IMR-90 (cell line): ENCODE data around the gene FAM161A. TPM values are rescaled to one million over a fixed set of nuclear protein-coding genes. Genes with fewer than 3 reads are reported as not detected.
A peak's percentile ranks its signal among the peaks of the same experiment; 100 is the strongest.

Source experiments
- ATAC-seq: fragments of 200-7000 bp; cut with Tn5 transposase; 2 replicates; pipeline ENCODE4 v1.9.1; 2020; ENCODE audit warnings: low read depth, mild to moderate bottlenecking, moderate library complexity
- BruUV-seq: library from RNA; stranded (reverse); fragments of 400-500 nt; replicated peaks from 2 replicates; lab custom pipeline; 2021; lab: Mats Ljungman, UMichigan
- CTCF ChIA-PET: fragments of 300-600 bp; formaldehyde crosslinking; extraction: SDS; loops from one replicate; lab custom pipeline; 2021; ENCODE audit warnings: antibody characterized with exemption; lab: Yijun Ruan, JAX
- POLR2A ChIA-PET: fragments of 300-600 bp; sonication (Branson Sonifier 250); formaldehyde crosslinking; loops from one replicate; lab custom pipeline; 2022; ENCODE audit warnings: antibody characterized with exemption; ENCODE audit not compliant: unreplicated experiment; lab: Charles Lee
- DNase-seq: peaks from one replicate; pipeline ENCODE4 v3.0.0; 2013
- H2AFZ ChIP-seq: replicated peaks from 2 replicates; pipeline ENCODE3; 2013; ENCODE audit warnings: low read length, mild to moderate bottlenecking; ENCODE audit not compliant: poor library complexity
- H2AK5ac ChIP-seq: 2 replicates; pipeline ENCODE4 v1.6.1; 2013; ENCODE audit warnings: low read depth, low read length, inconsistent platforms
- H2AK9ac ChIP-seq: replicated peaks from 2 replicates; pipeline ENCODE3; 2013; ENCODE audit warnings: mild to moderate bottlenecking, low read depth, low read length, moderate library complexity; ENCODE audit not compliant: poor library complexity
- H2BK120ac ChIP-seq: 2 replicates; pipeline ENCODE4 v1.6.1; 2013; ENCODE audit warnings: low read depth, low read length, inconsistent platforms
- H2BK15ac ChIP-seq: 3 replicates; pipeline ENCODE4 v1.6.1; 2013; ENCODE audit warnings: low read depth, low read length, inconsistent platforms
- H2BK20ac ChIP-seq: 2 replicates; pipeline ENCODE4 v1.6.1; 2013; ENCODE audit warnings: low read depth, mild to moderate bottlenecking, inconsistent platforms, low read length, moderate library complexity
- H2BK5ac ChIP-seq: 2 replicates; pipeline ENCODE4 v1.6.1; 2013; ENCODE audit warnings: mild to moderate bottlenecking, low read depth, low read length, inconsistent platforms; ENCODE audit not compliant: poor library complexity, severe bottlenecking
- H3K14ac ChIP-seq: replicated peaks from 2 replicates; pipeline ENCODE4 v1.6.1; 2013; ENCODE audit warnings: low read depth, low read length, inconsistent platforms
- H3K18ac ChIP-seq: 2 replicates; pipeline ENCODE4 v1.6.1; 2013; ENCODE audit warnings: low read depth, low read length, control low read depth
- H3K23ac ChIP-seq: 2 replicates; pipeline ENCODE4 v1.6.1; 2013; ENCODE audit warnings: low read depth, low read length, inconsistent platforms
- H3K27ac ChIP-seq: 2 replicates; pipeline ENCODE4 v1.5.1; 2013; ENCODE audit warnings: mild to moderate bottlenecking, control low read depth, low read length; ENCODE audit not compliant: insufficient read depth
- H3K27me3 ChIP-seq: 2 replicates; pipeline ENCODE4 v1.6.1; 2013; ENCODE audit warnings: low read length; ENCODE audit not compliant: control insufficient read depth, insufficient read depth
- H3K36me3 ChIP-seq: 2 replicates; pipeline ENCODE4 v1.6.1; 2013; ENCODE audit warnings: low read length, mixed read lengths; ENCODE audit not compliant: control insufficient read depth, insufficient read depth
- H3K4ac ChIP-seq: 2 replicates; pipeline ENCODE4 v1.6.1; 2013; ENCODE audit warnings: low read depth, low read length, inconsistent platforms
- H3K4me1 ChIP-seq: 2 replicates; pipeline ENCODE4 v1.6.1; 2013; ENCODE audit warnings: low read length, mixed read lengths; ENCODE audit not compliant: control insufficient read depth, insufficient read depth
- H3K4me2 ChIP-seq: 2 replicates; pipeline ENCODE4 v1.6.1; 2013; ENCODE audit warnings: low read depth, mild to moderate bottlenecking, control low read depth, low read length, moderate library complexity
- H3K4me3 ChIP-seq: 2 replicates; pipeline ENCODE4 v1.5.1; 2013; ENCODE audit warnings: low read depth, mild to moderate bottlenecking, control low read depth, low read length, moderate library complexity; ENCODE audit not compliant: insufficient read depth
- H3K56ac ChIP-seq: 2 replicates; pipeline ENCODE4 v1.6.1; 2013; ENCODE audit warnings: low read length, inconsistent platforms; ENCODE audit not compliant: insufficient read depth; ENCODE audit errors: extremely low read depth
- H3K79me1 ChIP-seq, 2 experiments: 2 replicates each; pipeline ENCODE4 v1.6.1; 2013; ENCODE audit warnings: low read length in 2 of 2, inconsistent platforms in 1 of 2, low read depth in 1 of 2
- H3K9ac ChIP-seq: 2 replicates; pipeline ENCODE4 v1.6.1; 2013; ENCODE audit warnings: low read depth, low read length, control low read depth
- H3K9me1 ChIP-seq: 2 replicates; pipeline ENCODE4 v1.6.1; 2013; ENCODE audit warnings: low read length, inconsistent platforms; ENCODE audit not compliant: insufficient read depth
- H3K9me3 ChIP-seq: 2 replicates; pipeline ENCODE4 v1.6.1; 2013; ENCODE audit warnings: low read length; ENCODE audit not compliant: control insufficient read depth, insufficient read depth
- H4K20me1 ChIP-seq: 2 replicates; pipeline ENCODE4 v1.6.1; 2013; ENCODE audit warnings: low read length, inconsistent platforms; ENCODE audit not compliant: insufficient read depth
- H4K5ac ChIP-seq: 2 replicates; pipeline ENCODE4 v1.6.1; 2013; ENCODE audit warnings: mild to moderate bottlenecking, low read depth, low read length, control low read depth
- H4K8ac ChIP-seq, 2 experiments: 2 replicates each; pipeline ENCODE4 v1.6.1; 2013; ENCODE audit warnings: low read depth in 2 of 2, low read length in 2 of 2, control low read depth in 1 of 2, inconsistent platforms in 1 of 2
- H4K91ac ChIP-seq: 2 replicates; pipeline ENCODE4 v1.6.1; 2013; ENCODE audit warnings: low read depth, low read length, inconsistent platforms; ENCODE audit not compliant: insufficient read depth
- BHLHE40 ChIP-seq: fragments of 150-350 bp; IDR thresholded peaks from 2 replicates; pipeline ENCODE4 v1.6.1; 2016; ENCODE audit warnings: mild to moderate bottlenecking, low read depth, low read length
- CTCF ChIP-seq: conservative IDR thresholded peaks from 2 replicates; pipeline ENCODE4 v1.5.1; 2012; ENCODE audit warnings: mild to moderate bottlenecking, low read depth, low read length, improper control_type of control experiment
- ELK1 ChIP-seq: fragments of 150-350 bp; IDR thresholded peaks from 2 replicates; pipeline ENCODE4 v1.6.1; 2016; ENCODE audit warnings: low read depth, mild to moderate bottlenecking, low read length, moderate library complexity, borderline replicate concordance
- FOS ChIP-seq: fragments of 150-350 bp; IDR thresholded peaks from 2 replicates; pipeline ENCODE4 v1.6.1; 2016; ENCODE audit warnings: low read depth, low read length
- MAFK ChIP-seq: IDR thresholded peaks from 2 replicates; pipeline ENCODE4 v1.6.1; 2012; ENCODE audit warnings: low read depth, low read length, improper control_type of control experiment
- MAZ ChIP-seq: IDR thresholded peaks from 2 replicates; pipeline ENCODE4 v1.6.1; 2012; ENCODE audit warnings: low read depth, mild to moderate bottlenecking, low read length, improper control_type of control experiment, moderate library complexity, borderline replicate concordance
- MXI1 ChIP-seq: IDR thresholded peaks from 2 replicates; pipeline ENCODE4 v1.6.1; 2012; ENCODE audit warnings: low read depth, mild to moderate bottlenecking, low read length, moderate library complexity, borderline replicate concordance
- NFE2L2 ChIP-seq: fragments of 150-350 bp; IDR thresholded peaks from 2 replicates; pipeline ENCODE4 v1.6.1; 2016; ENCODE audit warnings: low read depth, mild to moderate bottlenecking, low read length
- POLR2A ChIP-seq: IDR thresholded peaks from 2 replicates; pipeline ENCODE4 v1.6.1; 2012; ENCODE audit warnings: mild to moderate bottlenecking, low read depth, low read length
- RAD21 ChIP-seq: IDR thresholded peaks from 2 replicates; pipeline ENCODE4 v1.6.1; 2012; ENCODE audit warnings: low read length, improper control_type of control experiment
- RCOR1 ChIP-seq: IDR thresholded peaks from 2 replicates; pipeline ENCODE4 v1.6.1; 2012; ENCODE audit warnings: mild to moderate bottlenecking, low read length, improper control_type of control experiment; ENCODE audit not compliant: insufficient replicate concordance
- RFX5 ChIP-seq: IDR thresholded peaks from 2 replicates; pipeline ENCODE4 v1.8.0; 2012; ENCODE audit warnings: low read depth, mild to moderate bottlenecking, low read length, moderate library complexity
- SMC3 ChIP-seq: fragments of 150-350 bp; IDR thresholded peaks from 2 replicates; pipeline ENCODE4 v1.6.1; 2016; ENCODE audit warnings: low read depth, mild to moderate bottlenecking, antibody characterized with exemption, low read length, moderate library complexity
- USF2 ChIP-seq: fragments of 150-350 bp; IDR thresholded peaks from 2 replicates; pipeline ENCODE4 v1.6.1; 2017; ENCODE audit warnings: mild to moderate bottlenecking, antibody characterized with exemption, low read length, low read depth
- WGBS, 2 experiments: methylation state at CpG; one replicate each; pipeline versions ENCODE4 v1.1.5 to v1.1.7; 2013; ENCODE audit warnings: missing lambda C conversion rate in 2 of 2; ENCODE audit not compliant: insufficient read length in 1 of 2; ENCODE audit errors: extremely low coverage in 2 of 2; 5-methylcytosine and 5-hydroxymethylcytosine counted together
- dilution Hi-C: fragments of 300-500 bp; cut with HindIII; formaldehyde crosslinking; loops from one replicate; pipeline ENCODE4 v1.14.3; 2018; ENCODE audit warnings: low sequenced_read_pairs; ENCODE audit not compliant: unreplicated experiment
- in situ Hi-C: fragments of 300-500 bp; cut with MboI; formaldehyde crosslinking; loops from 3 replicates; pipeline ENCODE4 v1.14.3; 2019; ENCODE audit warnings: low sequenced_read_pairs, inconsistent platforms, mixed read lengths
- intact Hi-C: fragments of 100-400 bp; cut with micrococcal nuclease; formaldehyde crosslinking; loops from 2 replicates; pipeline ENCODE4 v1.10.0; 2022
- polyA plus RNA-seq, 3 experiments: library from polyadenylated mRNA; depleted of rRNA; stranded (reverse); fragments of >200 nt; gene quantifications; 2 replicates each; pipeline ENCODE4 v1.2.3, GENCODE V29; 2012; ENCODE audit warnings: low replicate concordance in 1 of 3
- total RNA-seq: library from RNA; depleted of rRNA; stranded (reverse); fragments of >200 nt; gene quantifications from 2 replicates; pipeline ENCODE4 v1.2.3, GENCODE V29; 2012

FAM161A gene
- total and polyA plus RNA-seq, 2 of the 4 experiments (the other 2 are of a cell fraction): 0.80 to 1.3 TPM

GRCh38 chr2:61816480-61817355, 37.1 kb downstream of the FAM161A start:
- no peak overlapping the region for H2AFZ ChIP-seq
- no peaks in the 10 kb centered on the region for H3K9me1 ChIP-seq
- ChIA-PET POLR2A (interaction anchor here (0.6 kb wide), 1 partner anchor 9 kb away, joined by 5 read pairs; no protein-coding TSS in a partner anchor), CTCF (interaction anchor here (0.6 kb wide), 1 partner anchor 523 kb away, joined by 4 read pairs; no protein-coding TSS in a partner anchor)
- intact Hi-C loops (no loop called here), dilution Hi-C loops (no loop called here), in situ Hi-C loops (no loop called here)
- H3K79me1 ChIP-seq: no peaks in the 10 kb centered on the region
- no TSS peak for BruUV-seq
- no peak overlapping the region for H4K91ac ChIP-seq
- H2AK5ac ChIP-seq: no peak overlapping the region
- no peak overlapping the region for H4K8ac ChIP-seq
- H3K14ac ChIP-seq: no peak overlapping the region
- 69% methylated on average over 5 of the region's 20 CpGs; no CpG with 5 or more reads in 1 of the 2 experiments for WGBS, 2 experiments
- no peak overlapping the region for H2BK15ac ChIP-seq
- H4K20me1 ChIP-seq: no peaks in the 10 kb centered on the region
- H3K27ac ChIP-seq: no peak overlapping the region
- no peak overlapping the region for H2BK120ac ChIP-seq
- no peak overlapping the region for H4K5ac ChIP-seq
- H3K4me1 ChIP-seq: no peaks in the 10 kb centered on the region
- no peak overlapping the region for H3K56ac ChIP-seq
- ATAC-seq (peak; percentile 66), DNase-seq (peak; percentile 19)
- no peak overlapping the region for H2BK20ac ChIP-seq
- no peak overlapping the region for H3K9ac ChIP-seq
- H3K18ac ChIP-seq: no peak overlapping the region
- no peak overlapping the region for H3K4ac ChIP-seq
- H3K9me3 ChIP-seq: no peaks in the 10 kb centered on the region
- no peak overlapping the region for H3K4me3 ChIP-seq
- H2AK9ac ChIP-seq: no peak overlapping the region
- no peak overlapping the region for H3K4me2 ChIP-seq
- H3K36me3 ChIP-seq: no peaks in the 10 kb centered on the region
- peaks cover 12% of the 10 kb centered on the region for H3K27me3 ChIP-seq
- no peak overlapping the region for H2BK5ac ChIP-seq
- H3K23ac ChIP-seq: no peak overlapping the region
- no peak for TF ChIP-seq USF2
- TF ChIP-seq CTCF: no peak
- no peak for TF ChIP-seq BHLHE40
- no peak for TF ChIP-seq POLR2A
- TF ChIP-seq SMC3: no peak
- TF ChIP-seq NFE2L2: no peak
- no peak for TF ChIP-seq MAZ
- no peak for TF ChIP-seq MAFK
- TF ChIP-seq RCOR1: no peak
- TF ChIP-seq RFX5: no peak
- no peak for TF ChIP-seq RAD21
- no peak for TF ChIP-seq MXI1
- TF ChIP-seq ELK1: no peak
- TF ChIP-seq FOS: no peak
